IPS-11a (cell line): Measurements from ENCODE around the gene RASD1.
"Not testable (repeated sequence)": the region's sequence is repeated elsewhere in the genome, so short reads cannot be mapped to it uniquely, and the experiment has no call there.

Experiments used
- H3K4me3 ChIP-seq: one replicate; pipeline ENCODE4 v1.5.1; 2013; ENCODE audit warnings: low read depth, low read length, control low read depth

RASD1 gene

DNA sequence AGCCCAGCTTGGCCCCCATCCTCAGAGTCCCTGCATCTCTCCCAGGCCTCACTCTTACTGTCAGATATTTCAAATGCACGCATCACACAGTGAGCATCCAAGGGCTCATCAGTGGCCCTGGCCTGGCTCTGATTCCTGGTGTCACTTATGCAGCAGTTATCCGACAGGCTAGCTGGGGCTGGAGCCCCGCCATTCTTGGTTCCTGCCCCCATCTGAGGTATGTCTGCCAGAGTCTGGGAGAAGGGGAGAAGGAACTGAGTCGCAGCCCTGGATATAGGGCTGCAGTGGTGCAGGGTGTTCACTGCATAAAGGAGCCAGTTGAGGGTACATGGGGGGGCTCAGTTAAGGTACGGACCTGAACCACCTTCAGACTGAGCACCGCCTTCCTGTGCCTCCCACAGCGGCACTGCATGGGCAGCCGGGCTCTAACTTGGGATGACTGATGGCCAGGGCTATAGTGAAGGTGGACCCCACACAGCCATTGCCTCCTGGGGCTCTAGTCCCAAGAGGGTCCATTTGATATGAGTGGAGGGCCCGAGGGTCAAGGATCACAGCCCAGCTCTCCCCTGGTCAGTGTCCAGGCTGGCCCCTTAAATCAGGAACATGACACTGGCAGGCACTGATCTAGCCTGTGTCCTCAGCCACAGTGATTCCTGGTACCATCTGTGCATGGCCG lies 1.8 kb upstream of the RASD1 start:
- no peak overlapping the region for H3K4me3 ChIP-seq

- no peak overlapping the region for H3K4me3 ChIP-seq
Observed at GRCh38 chr17:17497065-17497844, 1.1 kb upstream of the RASD1 start.

DNA sequence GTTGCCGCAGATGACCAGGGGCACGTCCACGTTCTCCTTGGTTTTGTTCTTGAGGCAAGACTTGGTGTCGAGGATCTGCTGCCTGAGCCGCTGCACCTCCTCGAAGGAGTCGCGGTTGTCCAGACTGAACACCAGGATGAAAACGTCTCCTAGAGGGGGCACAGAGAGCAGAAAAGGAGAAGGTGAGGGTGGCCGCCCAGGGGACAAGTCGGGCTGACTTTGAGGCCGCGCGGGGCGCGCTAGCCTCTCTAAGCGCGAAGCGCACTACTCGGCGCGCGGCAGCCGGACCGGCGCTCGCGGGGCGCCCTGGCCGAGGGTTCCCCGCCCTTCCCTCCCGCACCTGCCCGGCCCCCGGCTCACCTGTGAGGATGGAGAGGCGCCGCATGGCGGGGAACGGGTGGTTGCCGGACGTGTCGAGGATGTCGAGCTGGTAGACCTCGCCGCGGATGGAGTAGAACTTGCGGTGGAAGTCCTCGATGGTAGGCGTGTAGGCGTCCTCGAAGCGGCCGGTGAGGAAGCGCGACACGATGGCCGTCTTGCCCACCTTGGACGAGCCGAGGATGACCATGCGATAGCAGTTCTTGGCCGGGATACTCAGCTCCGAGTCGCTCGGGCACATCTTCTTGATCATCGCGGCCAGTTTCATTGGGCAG lies 533 bp downstream of the RASD1 start:
- H3K4me3 ChIP-seq, result peak overlapping the region; percentile 54

GRCh38 chr17:17494870-17495535 lies 1.2 kb downstream of the RASD1 start:
- H3K4me3 ChIP-seq, result peak overlapping the region; percentile 31

DNA sequence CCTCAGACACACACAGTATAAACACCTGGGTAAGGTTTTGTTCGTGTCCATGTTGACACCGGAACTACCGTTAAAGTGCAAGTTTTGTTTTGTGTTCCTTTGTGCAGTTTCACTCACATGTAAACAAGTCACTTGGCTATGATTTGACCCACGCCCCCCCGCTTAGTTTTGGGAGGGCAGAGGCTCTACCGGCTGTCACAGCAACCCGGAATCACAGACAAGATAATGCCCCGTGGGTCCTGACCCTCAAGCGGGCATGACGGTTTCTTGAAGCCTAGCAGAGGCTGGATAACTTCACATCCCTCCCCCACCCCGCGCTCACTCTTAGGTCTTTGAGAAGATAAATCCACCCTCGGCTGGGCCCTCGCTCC lies 1.7 kb downstream of the RASD1 start:
- peak overlapping the region; percentile 31 for H3K4me3 ChIP-seq

GRCh38 chr17:17493986-17494466 lies 2.2 kb downstream of the RASD1 start:
- no peak overlapping the region for H3K4me3 ChIP-seq

DNA sequence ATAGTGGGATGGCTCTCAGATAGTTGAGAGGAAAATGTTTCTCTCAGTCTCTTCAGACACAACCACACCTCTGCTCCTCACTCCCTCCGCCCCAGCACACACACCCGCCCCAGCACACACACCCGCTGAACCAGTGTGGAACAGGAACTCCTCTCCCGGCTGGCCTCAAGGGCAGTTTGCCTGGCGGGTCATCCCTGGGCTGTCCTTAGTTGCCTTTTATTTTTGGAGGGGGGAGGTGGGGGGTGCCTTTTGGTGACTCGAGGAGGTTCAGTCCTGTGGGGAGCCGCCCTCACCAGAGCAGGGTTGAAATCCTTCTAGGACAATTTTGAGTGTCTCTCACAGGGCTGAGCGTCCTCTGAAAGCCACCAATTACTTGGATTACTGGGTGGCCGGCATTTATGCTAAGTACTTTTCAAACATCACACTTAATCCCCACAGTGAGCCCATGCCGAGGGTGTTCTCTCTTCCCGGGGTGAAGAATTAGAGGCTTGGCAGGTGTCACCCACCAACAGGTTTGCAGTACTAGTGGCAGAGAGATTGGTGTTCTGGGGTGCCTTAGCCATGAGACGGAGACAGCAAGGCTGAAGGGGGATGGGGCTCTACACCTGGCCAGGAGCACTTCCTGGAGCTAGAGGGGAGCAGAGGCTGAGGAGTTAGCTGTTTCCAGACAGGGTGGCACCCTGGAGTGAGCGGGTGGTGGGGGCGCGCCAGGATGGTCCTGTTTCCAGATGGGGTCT lies 2.8 kb downstream of the RASD1 start:
- H3K4me3 ChIP-seq, result no peak overlapping the region

GRCh38 chr17:17492571-17492970 lies 3.6 kb downstream of the RASD1 start:
- H3K4me3 ChIP-seq, result no peak overlapping the region

DNA sequence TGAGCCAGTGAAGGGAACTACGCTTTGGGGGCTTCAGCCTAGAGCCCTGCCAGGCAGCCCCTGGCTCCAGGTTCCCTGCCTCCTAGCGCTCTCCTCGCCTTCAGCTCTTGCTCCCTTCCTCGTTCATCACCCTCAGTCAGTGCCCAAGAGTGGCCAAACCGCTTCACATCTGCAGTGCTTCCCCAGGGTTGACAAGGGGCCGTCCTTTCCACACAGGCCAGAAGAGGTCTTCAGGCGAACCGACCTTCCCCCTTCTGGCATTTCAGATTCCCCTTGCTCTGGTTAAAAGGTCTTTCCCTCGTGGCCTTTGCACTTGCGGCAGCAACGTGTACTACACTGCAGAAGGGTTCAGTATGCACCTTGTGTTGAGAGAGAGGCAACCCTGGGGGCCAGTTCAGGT lies 4.1 kb downstream of the RASD1 start:
- no peak overlapping the region for H3K4me3 ChIP-seq

DNA sequence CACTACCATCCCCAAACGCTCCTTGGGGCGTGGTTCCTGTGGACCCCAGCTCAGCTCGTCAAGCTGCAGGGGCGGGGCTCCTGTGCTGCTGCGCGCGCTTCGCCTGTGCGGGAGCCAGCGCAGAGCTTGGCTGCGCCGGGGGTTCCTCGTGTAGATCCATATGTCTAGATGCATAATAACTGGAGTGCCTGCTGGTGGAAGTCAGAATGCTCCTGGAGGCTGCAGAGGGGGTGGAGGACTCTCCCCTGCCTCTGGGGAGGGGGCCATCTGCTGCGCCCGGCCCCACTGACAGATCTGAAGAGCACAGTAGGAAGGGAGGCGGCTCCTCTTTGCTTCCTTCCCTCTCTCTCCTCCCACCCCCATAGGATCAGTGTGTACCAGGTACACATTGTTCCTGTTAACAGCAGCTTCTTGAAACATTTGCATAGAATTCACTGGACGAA lies 4.6 kb downstream of the RASD1 start:
- no peak overlapping the region for H3K4me3 ChIP-seq

DNA sequence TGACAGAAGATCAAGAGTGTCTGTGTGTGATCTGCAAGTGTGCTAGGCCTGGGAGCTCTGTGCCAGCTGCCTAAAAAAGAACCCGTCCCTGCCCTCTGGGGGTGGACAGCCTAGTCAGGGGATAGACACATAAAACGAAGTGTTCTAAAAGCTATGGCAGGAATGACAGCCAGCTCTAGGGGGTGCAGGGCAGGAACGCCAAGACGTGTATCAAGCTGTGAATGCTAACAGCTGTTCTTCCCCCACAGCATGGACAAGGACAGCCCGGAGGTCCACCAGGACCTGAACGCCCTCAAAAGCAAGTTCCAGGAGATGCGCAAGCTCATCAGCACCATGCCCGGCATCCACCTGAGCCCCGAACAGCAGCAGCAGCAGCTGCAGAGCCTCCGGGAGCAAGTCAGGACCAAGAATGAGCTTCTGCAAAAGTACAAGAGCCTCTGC lies 5.1 kb downstream of the RASD1 start:
- H3K4me3 ChIP-seq, result no peak overlapping the region

GRCh38 chr17:17487998-17488397 lies 8.2 kb downstream of the RASD1 start:
- no peak overlapping the region for H3K4me3 ChIP-seq

- H3K4me3 ChIP-seq, result not testable (repeated sequence)
Observed at GRCh38 chr17:17486416-17486815, 9.8 kb downstream of the RASD1 start.

DNA sequence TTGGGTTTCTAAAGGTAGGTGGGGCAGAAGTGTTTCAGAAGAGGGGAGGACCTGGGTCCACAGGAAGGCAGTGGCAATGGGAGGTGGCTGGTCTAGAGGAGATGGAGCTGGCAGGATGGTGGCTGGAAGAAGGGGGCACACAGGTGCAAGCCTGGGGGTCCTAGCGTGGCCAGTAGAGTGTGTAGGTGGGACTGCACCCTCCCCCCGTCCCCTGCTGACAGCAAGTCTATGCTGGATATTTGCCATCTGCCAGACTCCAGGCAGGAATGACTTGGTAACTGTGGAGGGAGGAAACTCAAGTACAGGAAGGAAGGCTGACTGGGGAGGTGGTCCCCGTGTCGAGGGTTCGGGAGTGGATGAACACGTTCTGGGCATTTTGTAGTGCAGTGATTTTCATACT lies 10.8 kb downstream of the RASD1 start:
- H3K4me3 ChIP-seq, result no peak overlapping the region

GRCh38 chr17:17484451-17484899 lies 11.7 kb downstream of the RASD1 start:
- no peak overlapping the region for H3K4me3 ChIP-seq

GRCh38 chr17:17481860-17482259 lies 14.3 kb downstream of the RASD1 start:
- no peak overlapping the region for H3K4me3 ChIP-seq

DNA sequence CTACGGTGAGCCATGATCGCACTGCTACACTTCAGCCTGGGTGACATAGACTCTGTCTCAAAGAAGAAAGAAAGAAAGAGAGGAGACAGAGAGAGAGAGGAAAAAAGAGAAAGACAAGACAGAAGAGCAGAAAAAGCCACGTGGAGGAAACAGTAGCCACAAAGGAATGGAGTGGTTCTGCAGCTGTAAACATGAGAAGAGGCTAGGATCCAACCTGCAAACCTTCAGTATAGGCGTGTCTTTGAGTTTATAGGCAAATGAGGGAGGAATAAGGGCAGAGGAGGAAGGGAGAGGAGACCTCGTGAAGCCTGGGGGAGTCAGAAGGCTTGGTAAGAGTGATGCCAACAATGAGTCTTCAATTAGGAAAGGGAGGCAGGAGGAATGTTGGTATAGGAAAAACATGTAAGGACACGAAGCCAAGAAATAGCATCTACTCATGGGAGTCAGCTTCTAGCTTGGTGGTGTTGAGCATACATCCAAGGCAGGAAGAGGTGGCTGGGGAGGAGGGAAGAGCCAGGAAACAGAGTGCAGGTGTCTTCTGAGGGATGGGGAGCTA lies 15.5 kb downstream of the RASD1 start:
- no peak overlapping the region for H3K4me3 ChIP-seq

DNA sequence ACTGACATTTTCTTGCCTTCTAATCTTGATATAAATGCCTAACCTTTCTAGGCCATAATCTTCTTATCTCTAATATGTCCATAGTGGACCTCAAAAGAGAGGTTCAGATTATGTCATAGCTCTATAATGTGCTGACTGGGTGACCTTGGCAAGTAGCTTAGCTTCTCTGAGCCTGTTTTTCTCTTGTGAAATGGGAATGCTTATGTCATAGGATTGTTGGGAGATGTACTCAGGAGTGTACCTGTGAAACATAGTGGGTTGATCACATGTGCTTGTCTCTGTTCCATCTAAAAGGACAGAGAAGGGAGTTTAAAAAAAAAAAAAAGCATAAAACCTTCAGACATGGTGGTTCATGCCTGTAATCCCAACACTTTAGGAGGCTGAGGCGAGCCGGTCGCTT lies 17.0 kb downstream of the RASD1 start:
- H3K4me3 ChIP-seq, result no peak overlapping the region

- H3K4me3 ChIP-seq, result peak within 1 kb of the TSS; percentile 93
Observed at GRCh38 chr17:17476865-17477467, 19.2 kb downstream of the RASD1 start, which contains the start of gene MED9. Gene MED9 (plus strand): TSS chr17:17477000. CDS start chr17:17477042, 42 bp downstream.

DNA sequence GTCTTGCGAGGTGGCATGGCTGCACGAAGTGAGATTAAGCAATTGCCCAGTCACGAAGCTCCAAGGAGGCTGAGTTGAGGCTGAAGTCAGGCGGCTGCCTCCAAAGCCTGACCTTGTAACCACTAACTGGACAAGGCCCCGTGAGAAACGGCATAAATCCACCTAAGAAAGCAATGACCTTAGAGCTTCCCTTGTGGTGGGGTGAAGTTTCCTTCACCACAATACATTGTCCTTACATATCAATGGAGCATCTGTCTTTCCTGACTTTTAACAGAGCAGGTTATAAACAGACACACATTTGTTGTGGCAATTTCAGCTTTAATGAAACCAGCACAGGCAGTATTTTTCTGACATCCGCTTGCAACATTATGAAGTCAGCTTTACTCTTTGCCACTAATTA lies 21.9 kb downstream of the RASD1 start:
- H3K4me3 ChIP-seq, result no peak overlapping the region
